Measurements from ENCODE around the gene CMTM6.
A peak's percentile ranks its signal among the peaks of the same experiment; 100 is the strongest.
"Not testable (repeated sequence)": the region's sequence is repeated elsewhere in the genome, so short reads cannot be mapped to it uniquely, and the experiment has no call there.

The CMTM6 gene

GRCh38 chr3:32502118-32502945 lies at the start of gene CMTM6:
Gene CMTM6, minus strand, starts transcription at chr3:32502852. Its CDS starts 107 bp downstream, at chr3:32502745.
- peak; percentile 77 for DNase-seq (ENCODE audit: low spot score)

- DNase-seq (ENCODE audit: low spot score), result no peak
These were observed 49.4 kb upstream of the CMTM6 start for GRCh38 chr3:32552013-32552412.

- no peak for DNase-seq (ENCODE audit: low spot score)
These were observed 48.8 kb upstream of the CMTM6 start for GRCh38 chr3:32551496-32551895.

- DNase-seq (ENCODE audit: low spot score), result no peak
These were observed 48.4 kb upstream of the CMTM6 start for GRCh38 chr3:32551087-32551486.

- no peak for DNase-seq (ENCODE audit: low spot score)
These were observed 42.7 kb upstream of the CMTM6 start for GRCh38 chr3:32545305-32545704.

GRCh38 chr3:32544894-32545293 lies 42.2 kb upstream of the CMTM6 start:
- no peak for DNase-seq (ENCODE audit: low spot score)

- no peak for DNase-seq (ENCODE audit: low spot score)
These were observed 40.2 kb upstream of the CMTM6 start for GRCh38 chr3:32542807-32543206.

GRCh38 chr3:32540899-32541298 lies 38.2 kb upstream of the CMTM6 start:
- no peak for DNase-seq (ENCODE audit: low spot score)

- no peak for DNase-seq (ENCODE audit: low spot score)
These were observed 29.8 kb upstream of the CMTM6 start for GRCh38 chr3:32532434-32532833.

GRCh38 chr3:32531010-32531647 lies 28.5 kb upstream of the CMTM6 start:
- DNase-seq (ENCODE audit: low spot score), result peak; percentile 26

- DNase-seq (ENCODE audit: low spot score), result no peak
These were observed 23.1 kb upstream of the CMTM6 start for GRCh38 chr3:32525720-32526119.

GRCh38 chr3:32522682-32523081 lies 20.0 kb upstream of the CMTM6 start:
- no peak for DNase-seq (ENCODE audit: low spot score)

- not testable (repeated sequence) for DNase-seq (ENCODE audit: low spot score)
These were observed 16.3 kb upstream of the CMTM6 start for GRCh38 chr3:32518921-32519320.

GRCh38 chr3:32516751-32517150 lies 14.1 kb upstream of the CMTM6 start:
- not testable (repeated sequence) for DNase-seq (ENCODE audit: low spot score)

- no peak for DNase-seq (ENCODE audit: low spot score)
These were observed 8.4 kb upstream of the CMTM6 start for GRCh38 chr3:32511005-32511404.

GRCh38 chr3:32510075-32510724 lies 7.5 kb upstream of the CMTM6 start:
- peak; percentile 91 for DNase-seq (ENCODE audit: low spot score)

GRCh38 chr3:32508711-32509110 lies 6.1 kb upstream of the CMTM6 start:
- DNase-seq (ENCODE audit: low spot score), result no peak

- DNase-seq (ENCODE audit: low spot score), result no peak
These were observed 3.8 kb upstream of the CMTM6 start for GRCh38 chr3:32506466-32506865.

GRCh38 chr3:32502946-32503286 lies 264 bp upstream of the CMTM6 start:
- DNase-seq (ENCODE audit: low spot score), result no peak

- no peak for DNase-seq (ENCODE audit: low spot score)
These were observed 902 bp downstream of the CMTM6 start for GRCh38 chr3:32501783-32502117.

- peak; percentile 22 for DNase-seq (ENCODE audit: low spot score)
These were observed 1.5 kb downstream of the CMTM6 start for GRCh38 chr3:32500880-32501782.

GRCh38 chr3:32500231-32500630 lies 2.4 kb downstream of the CMTM6 start:
- DNase-seq (ENCODE audit: low spot score), result no peak

All from pons (tissue), 1 donor.